NCI-H748 treated with DMSO at 0.1 percent for 48 hours (cell line): ENCODE results near the gene TNRC6B.
"Not testable (repeated sequence)": the region's sequence is repeated elsewhere in the genome, so short reads cannot be mapped to it uniquely, and the experiment has no call there.

Experiments
- DNase-seq: peaks from one replicate; lab custom pipeline; 2025; lab: John Stamatoyannopoulos, UW

The TNRC6B gene

GRCh38 chr22:40177738-40178416, at the start of gene TNRC6B:
Gene TNRC6B, plus strand, starts transcription at chr22:40177925. Its CDS starts 211 bp downstream, at chr22:40178136.
- peak; percentile 87 for DNase-seq

GRCh38 chr22:40128989-40129388, 48.7 kb upstream of the TNRC6B start:
- no peak for DNase-seq

GRCh38 chr22:40137132-40137531, 40.6 kb upstream of the TNRC6B start:
- no peak for DNase-seq

GRCh38 chr22:40138866-40139265, 38.9 kb upstream of the TNRC6B start:
- no peak for DNase-seq

- DNase-seq: no peak
Measured at GRCh38 chr22:40147388-40148176, 30.1 kb upstream of the TNRC6B start.

- no peak for DNase-seq
Measured at GRCh38 chr22:40153192-40153591, 24.5 kb upstream of the TNRC6B start.

- DNase-seq: no peak
Measured at GRCh38 chr22:40153705-40154104, 24.0 kb upstream of the TNRC6B start.

GRCh38 chr22:40156001-40156516, 21.7 kb upstream of the TNRC6B start:
- peak; percentile 75 for DNase-seq

GRCh38 chr22:40156682-40157081, 21.0 kb upstream of the TNRC6B start:
- not testable (repeated sequence) for DNase-seq

GRCh38 chr22:40157330-40157945, 20.3 kb upstream of the TNRC6B start:
- no peak for DNase-seq

GRCh38 chr22:40161194-40161593, 16.5 kb upstream of the TNRC6B start:
- DNase-seq: no peak

GRCh38 chr22:40165537-40165936, 12.2 kb upstream of the TNRC6B start:
- DNase-seq: not testable (repeated sequence)

- DNase-seq: no peak
Measured at GRCh38 chr22:40175611-40176244, 2.0 kb upstream of the TNRC6B start.

GRCh38 chr22:40176921-40177737, 596 bp upstream of the TNRC6B start:
- peak; percentile 19 for DNase-seq

GRCh38 chr22:40178417-40179409, 988 bp downstream of the TNRC6B start:
- DNase-seq: peak; percentile 33

GRCh38 chr22:40179526-40179925, 1.8 kb downstream of the TNRC6B start:
- DNase-seq: no peak

GRCh38 chr22:40180403-40180802, 2.7 kb downstream of the TNRC6B start:
- DNase-seq: no peak

- DNase-seq: no peak
Measured at GRCh38 chr22:40181323-40181722, 3.6 kb downstream of the TNRC6B start.

GRCh38 chr22:40182231-40182835, 4.6 kb downstream of the TNRC6B start:
- DNase-seq: no peak
